Loucy (cell line): ENCODE measurements around the gene PCMT1.
A peak's percentile ranks its signal among the peaks of the same experiment; 100 is the strongest.

Experiments
- H2AFZ ChIP-seq: fragments of 200-600 bp; sonication (generic); 2 replicates; pipeline ENCODE4 v1.6.0; 2016; ENCODE audit warnings: antibody characterized with exemption, mild to moderate bottlenecking, low read length, moderate library complexity
- H3F3A ChIP-seq: fragments of 200-600 bp; 2 replicates; pipeline ENCODE4 v1.6.0; 2016; ENCODE audit warnings: antibody characterized with exemption, low read depth, mild to moderate bottlenecking
- H3K27me3 ChIP-seq: fragments of 200-600 bp; sonication (generic); 2 replicates; pipeline ENCODE4 v1.6.1; 2014; ENCODE audit warnings: low read length, mild to moderate bottlenecking; ENCODE audit not compliant: insufficient read depth, poor library complexity, severe bottlenecking
- H3K36me3 ChIP-seq: fragments of 200-600 bp; sonication (generic); 2 replicates; pipeline ENCODE4 v1.6.1; 2016; ENCODE audit warnings: low read length; ENCODE audit not compliant: insufficient read depth
- H3K4me1 ChIP-seq: fragments of 200-600 bp; sonication (generic); 2 replicates; pipeline ENCODE4 v1.5.1; 2014; ENCODE audit warnings: low read length, mild to moderate bottlenecking; ENCODE audit not compliant: insufficient read depth, poor library complexity, severe bottlenecking
- H3K4me2 ChIP-seq: fragments of 200-600 bp; sonication (generic); 2 replicates; pipeline ENCODE4 v1.6.0; 2014; ENCODE audit warnings: antibody characterized with exemption, low read length, low read depth, mild to moderate bottlenecking; ENCODE audit not compliant: poor library complexity, severe bottlenecking
- H3K4me3 ChIP-seq: fragments of 200-600 bp; sonication (generic); 2 replicates; pipeline ENCODE4 v1.5.1; 2014; ENCODE audit warnings: low read length, mild to moderate bottlenecking, mixed read lengths; ENCODE audit not compliant: poor library complexity, severe bottlenecking
- H3K79me2 ChIP-seq: fragments of 200-600 bp; sonication (generic); 2 replicates; pipeline ENCODE4 v1.6.1; 2014; ENCODE audit warnings: low read length; ENCODE audit not compliant: insufficient read depth
- H3K9ac ChIP-seq: fragments of 200-600 bp; sonication (generic); 2 replicates; pipeline ENCODE4 v1.6.0; 2014; ENCODE audit warnings: mild to moderate bottlenecking, low read depth, low read length, moderate library complexity; ENCODE audit not compliant: poor library complexity, severe bottlenecking
- H3K9me2 ChIP-seq: fragments of 200-600 bp; sonication (generic); replicated peaks from 2 replicates; pipeline ENCODE4 v1.6.1; 2016; ENCODE audit warnings: low read depth, low read length, mixed read lengths
- H3K9me3 ChIP-seq: fragments of 200-600 bp; sonication (generic); 2 replicates; pipeline ENCODE4 v1.6.1; 2014; ENCODE audit warnings: mild to moderate bottlenecking, antibody characterized with exemption, low read length, low read depth; ENCODE audit not compliant: insufficient read depth
- H4K20me1 ChIP-seq: fragments of 200-600 bp; sonication (generic); 2 replicates; pipeline ENCODE4 v1.6.0; 2014; ENCODE audit warnings: antibody characterized with exemption, low read length, mild to moderate bottlenecking; ENCODE audit not compliant: insufficient read depth, poor library complexity, severe bottlenecking
- CTCF ChIP-seq: fragments of 200-600 bp; sonication (generic); conservative IDR thresholded peaks from 2 replicates; pipeline ENCODE4 v1.5.1; 2014; ENCODE audit warnings: mild to moderate bottlenecking, antibody characterized with exemption, low read length
- EZH2phosphoT487 ChIP-seq: fragments of 200-600 bp; IDR thresholded peaks from 2 replicates; pipeline ENCODE4 v1.6.1; 2018; ENCODE audit warnings: antibody characterized with exemption, mild to moderate bottlenecking, moderate library complexity, borderline replicate concordance

The PCMT1 gene

DNA sequence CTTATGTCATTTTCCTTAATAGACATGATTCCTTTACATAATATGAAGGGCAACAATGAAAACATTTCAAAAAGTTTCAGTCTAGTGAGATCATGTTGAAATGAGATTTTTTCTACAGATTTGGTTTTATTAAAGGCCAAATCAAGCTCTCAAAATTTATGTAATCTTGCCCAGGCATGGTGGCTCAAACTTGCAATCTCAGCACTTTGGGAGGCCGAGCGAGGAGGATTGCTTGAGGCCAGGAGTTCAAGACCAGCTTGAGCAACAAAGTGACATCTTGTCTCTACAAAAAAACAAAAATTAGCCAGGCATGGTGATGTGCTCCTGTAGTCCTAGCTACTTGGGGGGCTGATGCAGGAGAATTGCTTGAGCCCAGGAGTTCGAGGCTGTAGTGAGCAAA is 63.8 kb downstream of the PCMT1 start:
- H3F3A ChIP-seq, result peaks cover 23% of the 10 kb centered on the region
- H3K9ac ChIP-seq, result peak overlapping the region; percentile 5
- H3K9me3 ChIP-seq, result no peaks in the 10 kb centered on the region
- no peaks in the 10 kb centered on the region for H3K9me2 ChIP-seq
- H3K27me3 ChIP-seq, result no peaks in the 10 kb centered on the region
- H3K4me3 ChIP-seq, result no peak overlapping the region
- no peaks in the 10 kb centered on the region for H3K79me2 ChIP-seq
- no peak overlapping the region for H2AFZ ChIP-seq
- H4K20me1 ChIP-seq, result no peaks in the 10 kb centered on the region
- H3K36me3 ChIP-seq, result no peaks in the 10 kb centered on the region
- H3K4me2 ChIP-seq, result no peak overlapping the region
- no peak for TF ChIP-seq CTCF
- TF ChIP-seq EZH2phosphoT487, result no peak
- H3K4me1 ChIP-seq, result peaks cover 44% of the 10 kb centered on the region

DNA sequence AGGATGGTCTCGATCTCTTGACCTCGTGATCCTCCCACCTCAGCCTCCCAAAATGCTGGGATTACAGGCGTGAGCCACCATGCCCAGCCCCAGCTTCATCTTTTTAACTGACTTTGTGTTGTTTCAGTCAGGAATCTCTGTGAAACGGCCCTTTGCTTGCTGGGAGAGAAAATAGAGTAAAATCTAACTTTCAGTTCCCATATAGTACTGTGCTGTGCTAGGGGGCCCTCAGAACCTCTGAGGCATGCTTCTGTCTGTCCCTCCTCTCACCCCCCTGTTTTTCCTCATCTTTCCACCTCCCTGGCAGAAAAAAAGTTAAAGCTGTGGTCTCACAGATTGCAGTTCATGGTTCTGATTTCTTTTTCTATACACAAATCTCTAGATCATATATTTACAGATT is 66.2 kb downstream of the PCMT1 start:
- Histone ChIP-seq H3K4me2 (no peak overlapping the region), H3K9ac (no peak overlapping the region), H3K79me2 (no peaks in the 10 kb centered on the region), H3K36me3 (no peaks in the 10 kb centered on the region), H4K20me1 (no peaks in the 10 kb centered on the region), H3K9me2 (no peaks in the 10 kb centered on the region), H3K9me3 (no peaks in the 10 kb centered on the region), H3K27me3 (no peaks in the 10 kb centered on the region), H3K4me3 (no peak overlapping the region), H3F3A (peaks cover 10% of the 10 kb centered on the region; the same call in 1 of the 2 replicates), H2AFZ (no peak overlapping the region), H3K4me1 (peaks cover 28% of the 10 kb centered on the region)
- no peak for TF ChIP-seq EZH2phosphoT487
- no peak for TF ChIP-seq CTCF

GRCh38 chr6:149820506-149820905 is 71.0 kb downstream of the PCMT1 start:
- no peak overlapping the region for H3K4me2 ChIP-seq
- H4K20me1 ChIP-seq, result no peaks in the 10 kb centered on the region

More at GRCh38 chr6:149820506-149820905, 71.0 kb downstream of the PCMT1 start:
- Histone ChIP-seq H3K4me1 (peaks cover 2% of the 10 kb centered on the region), H3K9me3 (no peaks in the 10 kb centered on the region), H3K36me3 (no peaks in the 10 kb centered on the region), H3K4me3 (no peak overlapping the region), H2AFZ (no peak overlapping the region), H3K79me2 (no peaks in the 10 kb centered on the region), H3K27me3 (no peaks in the 10 kb centered on the region), H3F3A (no peaks in the 10 kb centered on the region), H3K9me2 (no peaks in the 10 kb centered on the region), H3K9ac (no peak overlapping the region)
- TF ChIP-seq EZH2phosphoT487, result no peak
- TF ChIP-seq CTCF, result peak; percentile 43
